ENCODE data around the gene CACNA1E.
"Not testable (repeated sequence)": the region's sequence is repeated elsewhere in the genome, so short reads cannot be mapped to it uniquely, and the experiment has no call there.

Gene CACNA1E

GRCh38 chr1:181525104-181525721 is 41.9 kb downstream of the CACNA1E start:
- no peak for DNase-seq (ENCODE audit: insufficient read length, low spot score)
- TF ChIP-seq TAF1 (IDR thresholded peaks at IDR 0.05; ENCODE audit: low read depth, low read length) (no peak), POLR2AphosphoS5 (IDR thresholded peaks at IDR 0.05; ENCODE audit: low read depth, low read length) (no peak), PAX5 (IDR thresholded peaks at IDR 0.05; ENCODE audit: insufficient read depth, low read length, severe bottlenecking) (no peak)
- FAIRE-seq = no peak

DNA sequence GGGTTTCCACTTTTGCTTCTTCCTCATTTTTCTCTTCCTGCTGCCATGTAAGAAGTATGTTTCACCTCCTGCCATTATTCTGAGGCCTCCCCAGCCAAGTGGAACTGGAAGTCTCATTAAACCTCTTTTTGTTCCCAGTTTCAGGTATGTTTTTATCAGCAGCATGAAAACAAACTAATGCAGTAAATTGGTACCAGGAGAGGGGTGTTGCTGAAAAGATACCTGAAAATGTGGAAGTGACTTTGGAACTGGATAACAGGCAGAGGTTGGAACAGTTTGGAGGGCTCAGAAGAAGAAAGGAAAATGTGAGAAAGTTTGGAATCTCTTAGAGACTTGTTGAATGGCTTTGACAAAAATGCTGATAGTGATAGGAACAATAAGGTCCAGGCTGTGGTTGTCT is 44.9 kb downstream of the CACNA1E start:
- not testable (repeated sequence) for FAIRE-seq; DNase-seq (ENCODE audit: insufficient read length, low spot score)

DNA sequence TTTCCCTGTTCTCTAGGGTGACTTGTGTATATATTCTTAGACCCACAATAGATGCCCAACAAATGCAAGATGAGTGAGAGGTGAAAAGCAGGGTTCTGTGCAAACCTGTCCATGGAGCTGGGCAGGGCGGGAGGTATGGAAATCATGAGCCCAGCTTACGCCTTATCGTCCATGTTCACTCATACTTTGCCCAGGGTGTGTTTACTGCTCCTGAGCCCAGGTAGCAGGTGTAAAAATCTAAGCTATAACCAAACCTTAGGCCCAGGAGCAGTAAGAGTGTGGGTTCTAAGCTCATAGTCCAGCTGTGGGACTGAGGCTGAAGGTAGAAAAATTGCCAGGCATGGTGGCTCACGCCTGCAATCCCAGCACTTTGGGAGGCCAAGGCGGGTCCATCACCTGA is 48.1 kb downstream of the CACNA1E start:
- no peak for FAIRE-seq
- no peak for DNase-seq (ENCODE audit: insufficient read length, low spot score)
- TF ChIP-seq POLR2AphosphoS5 (IDR thresholded peaks at IDR 0.05; ENCODE audit: low read depth, low read length) (no peak), POU2F2 (IDR thresholded peaks at IDR 0.05; ENCODE audit: low read depth, low read length) (no peak), POLR2A (IDR thresholded peaks at IDR 0.05; ENCODE audit: low read depth, low read length) (no peak), TAF1 (IDR thresholded peaks at IDR 0.05; ENCODE audit: low read depth, low read length) (no peak), PAX5 (IDR thresholded peaks at IDR 0.05; ENCODE audit: insufficient read depth, low read length, severe bottlenecking) (no peak), SPI1 (IDR thresholded peaks at IDR 0.05; ENCODE audit: low read depth, low read length) (no peak)

DNA sequence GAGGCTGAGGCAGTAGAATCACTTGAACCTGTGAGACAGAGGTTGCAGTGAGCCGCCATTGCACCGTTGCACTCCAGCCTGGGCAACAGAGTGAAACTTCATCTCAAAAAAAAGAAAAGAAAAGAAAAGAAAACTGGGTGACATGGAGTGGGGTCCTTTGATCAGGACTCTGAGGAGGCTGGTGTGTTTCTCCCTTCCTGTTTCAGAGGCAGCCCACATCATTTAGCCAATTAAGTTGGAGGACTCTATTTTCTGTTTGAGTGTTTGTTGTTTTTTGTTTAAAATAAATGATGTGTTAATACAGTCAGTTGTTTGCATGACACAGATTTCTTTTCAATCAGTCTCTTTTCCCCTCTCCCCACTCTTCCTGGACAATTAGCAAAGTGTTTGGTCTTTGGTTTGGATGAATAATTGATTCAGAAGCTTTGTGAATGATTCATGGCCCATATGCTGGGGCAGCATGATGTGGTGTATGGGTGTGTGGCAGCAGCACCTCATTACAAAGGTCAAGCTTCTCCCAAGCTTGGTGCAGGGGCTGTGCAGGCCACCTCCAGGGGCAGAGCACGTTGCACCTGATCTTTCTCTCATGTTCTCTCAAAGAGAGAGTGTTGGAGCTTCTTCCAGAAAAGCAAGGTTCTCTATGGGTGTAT is 48.8 kb downstream of the CACNA1E start:
- TF ChIP-seq POLR2A (IDR thresholded peaks at IDR 0.05; ENCODE audit: low read depth, low read length) (no peak), TAF1 (IDR thresholded peaks at IDR 0.05; ENCODE audit: low read depth, low read length) (no peak), POLR2AphosphoS5 (IDR thresholded peaks at IDR 0.05; ENCODE audit: low read depth, low read length) (no peak), POU2F2 (IDR thresholded peaks at IDR 0.05; ENCODE audit: low read depth, low read length) (no peak), PAX5 (IDR thresholded peaks at IDR 0.05; ENCODE audit: insufficient read depth, low read length, severe bottlenecking) (no peak), SPI1 (IDR thresholded peaks at IDR 0.05; ENCODE audit: low read depth, low read length) (no peak)
- DNase-seq (ENCODE audit: insufficient read length, low spot score) = no peak
- FAIRE-seq = no peak

GRCh38 chr1:181538836-181539235 is 55.5 kb downstream of the CACNA1E start:
- FAIRE-seq = no peak
- DNase-seq (ENCODE audit: insufficient read length, low spot score) = no peak
- TF ChIP-seq SPI1 (IDR thresholded peaks at IDR 0.05; ENCODE audit: low read depth, low read length) = no peak
- no peak for TF ChIP-seq POLR2A (IDR thresholded peaks at IDR 0.05; ENCODE audit: low read depth, low read length)
- TF ChIP-seq POLR2AphosphoS5 (IDR thresholded peaks at IDR 0.05; ENCODE audit: low read depth, low read length) = no peak

GRCh38 chr1:181541458-181541857 is 58.1 kb downstream of the CACNA1E start:
- no peak for FAIRE-seq

GRCh38 chr1:181541947-181542346 is 58.6 kb downstream of the CACNA1E start:
- FAIRE-seq (peak; percentile 56), DNase-seq (ENCODE audit: insufficient read length, low spot score) (no peak)
- TF ChIP-seq POLR2A (IDR thresholded peaks at IDR 0.05; ENCODE audit: low read depth, low read length) = no peak
- no peak for TF ChIP-seq SPI1 (IDR thresholded peaks at IDR 0.05; ENCODE audit: low read depth, low read length)
- TF ChIP-seq PAX5 (IDR thresholded peaks at IDR 0.05; ENCODE audit: insufficient read depth, low read length, severe bottlenecking) = no peak
- no peak for TF ChIP-seq POLR2AphosphoS5 (IDR thresholded peaks at IDR 0.05; ENCODE audit: low read depth, low read length)
- no peak for TF ChIP-seq POU2F2 (IDR thresholded peaks at IDR 0.05; ENCODE audit: low read depth, low read length)
- no peak for TF ChIP-seq TAF1 (IDR thresholded peaks at IDR 0.05; ENCODE audit: low read depth, low read length)

More at GRCh38 chr1:181541458-181541857, 58.1 kb downstream of the CACNA1E start:
- TF ChIP-seq SPI1 (IDR thresholded peaks at IDR 0.05; ENCODE audit: low read depth, low read length) (no peak), POU2F2 (IDR thresholded peaks at IDR 0.05; ENCODE audit: low read depth, low read length) (no peak), POLR2AphosphoS5 (IDR thresholded peaks at IDR 0.05; ENCODE audit: low read depth, low read length) (no peak), TAF1 (IDR thresholded peaks at IDR 0.05; ENCODE audit: low read depth, low read length) (no peak), POLR2A (IDR thresholded peaks at IDR 0.05; ENCODE audit: low read depth, low read length) (no peak), PAX5 (IDR thresholded peaks at IDR 0.05; ENCODE audit: insufficient read depth, low read length, severe bottlenecking) (no peak)
- DNase-seq (ENCODE audit: insufficient read length, low spot score) = no peak

DNA sequence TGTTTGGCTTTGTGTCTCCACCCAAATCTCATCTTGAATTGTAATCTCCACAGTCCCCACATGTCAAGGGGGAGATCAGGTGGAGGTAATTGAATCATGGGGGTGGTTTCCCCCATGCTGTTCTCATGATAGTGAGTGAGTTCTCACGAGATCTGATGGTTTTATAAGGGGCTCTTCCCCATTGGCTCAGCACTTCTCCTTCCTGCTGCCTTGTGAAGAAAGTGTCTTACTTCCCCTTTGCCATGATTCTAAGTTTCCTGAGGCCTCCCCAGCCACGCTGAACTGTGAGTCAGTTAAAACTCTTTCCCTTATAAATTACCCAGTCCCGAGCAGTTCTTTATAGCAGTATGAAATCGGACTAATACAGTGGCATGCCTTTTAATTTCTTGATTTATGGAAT is 59.1 kb downstream of the CACNA1E start:
- 0 out of 2 replicates have a peak, but pooled peaks have one; percentile 14 for TF ChIP-seq SPI1 (IDR thresholded peaks at IDR 0.05; ENCODE audit: low read depth, low read length)
- DNase-seq (ENCODE audit: insufficient read length, low spot score); FAIRE-seq: not testable (repeated sequence)

- no peak for TF ChIP-seq TAF1 (IDR thresholded peaks at IDR 0.05; ENCODE audit: low read depth, low read length)
- no peak for FAIRE-seq
- DNase-seq (ENCODE audit: insufficient read length, low spot score) = no peak
Measured at GRCh38 chr1:181545395-181545794, 62.1 kb downstream of the CACNA1E start.

DNA sequence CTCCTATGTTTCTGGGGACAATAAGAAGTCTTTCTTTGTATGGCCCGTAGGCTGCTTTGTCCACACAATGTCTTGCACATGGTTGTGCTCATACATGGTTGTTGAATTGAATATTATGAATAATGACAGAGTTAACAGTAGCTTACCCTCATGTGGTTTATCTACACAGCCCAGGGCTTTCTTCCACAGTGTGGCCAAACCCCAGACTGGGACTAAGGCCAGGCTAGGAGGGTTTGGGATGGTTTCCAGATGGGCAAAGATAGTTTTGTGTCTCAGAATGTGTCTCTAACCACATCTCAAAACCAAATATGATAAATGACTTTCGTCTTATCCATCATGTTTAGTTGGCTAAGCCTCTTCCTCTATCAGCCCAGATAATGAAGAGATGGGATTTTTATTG is 65.2 kb downstream of the CACNA1E start:
- FAIRE-seq (no peak), DNase-seq (ENCODE audit: insufficient read length, low spot score) (no peak)
- TF ChIP-seq PAX5 (IDR thresholded peaks at IDR 0.05; ENCODE audit: insufficient read depth, low read length, severe bottlenecking) = no peak
- no peak for TF ChIP-seq POLR2AphosphoS5 (IDR thresholded peaks at IDR 0.05; ENCODE audit: low read depth, low read length)
- no peak for TF ChIP-seq POLR2A (IDR thresholded peaks at IDR 0.05; ENCODE audit: low read depth, low read length)

DNA sequence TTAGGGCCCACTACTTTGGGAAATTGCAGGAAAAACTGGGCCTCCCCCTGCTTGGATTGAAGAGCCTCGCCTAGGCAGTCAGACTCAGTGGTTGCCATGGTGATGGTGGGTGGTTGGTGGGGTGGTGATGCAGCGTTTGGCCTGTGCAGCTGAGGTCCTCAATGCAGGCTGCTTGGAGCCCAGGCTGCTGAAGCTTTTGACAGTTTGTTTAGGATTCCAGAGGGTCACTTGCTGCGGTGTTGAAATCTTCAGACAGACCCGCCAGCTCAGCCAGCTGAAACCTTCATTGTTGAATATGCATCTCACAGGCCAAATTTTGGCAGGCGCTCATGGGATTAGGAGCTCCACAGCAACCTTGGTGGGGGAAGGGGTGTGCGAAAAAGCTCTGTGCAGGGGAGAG is 67.9 kb downstream of the CACNA1E start:
- FAIRE-seq = no peak
- DNase-seq (ENCODE audit: insufficient read length, low spot score) = no peak
- no peak for TF ChIP-seq POLR2AphosphoS5 (IDR thresholded peaks at IDR 0.05; ENCODE audit: low read depth, low read length)
- TF ChIP-seq PAX5 (IDR thresholded peaks at IDR 0.05; ENCODE audit: insufficient read depth, low read length, severe bottlenecking) = no peak
- TF ChIP-seq SPI1 (IDR thresholded peaks at IDR 0.05; ENCODE audit: low read depth, low read length) = no peak
- no peak for TF ChIP-seq TAF1 (IDR thresholded peaks at IDR 0.05; ENCODE audit: low read depth, low read length)
- TF ChIP-seq POU2F2 (IDR thresholded peaks at IDR 0.05; ENCODE audit: low read depth, low read length) = no peak
- no peak for TF ChIP-seq POLR2A (IDR thresholded peaks at IDR 0.05; ENCODE audit: low read depth, low read length)
